RWPE2 (cell line): ENCODE data around the gene SCEL.
"Not testable (repeated sequence)": the region's sequence is repeated elsewhere in the genome, so short reads cannot be mapped to it uniquely, and the experiment has no call there.

Experiments used
- ATAC-seq: fragments of 200-7000 bp; cut with Tn5 transposase; 3 replicates; pipeline ENCODE4 v1.9.1; 2021; ENCODE audit warnings: low read depth
- DNase-seq: peaks from one replicate; pipeline ENCODE4 v3.0.0-alpha.2; 2020; ENCODE audit warnings: low spot score
- H3K27ac ChIP-seq: fragments of 450-650 bp; 2 replicates; pipeline ENCODE4 v1.5.1; 2017; ENCODE audit warnings: mild to moderate bottlenecking; ENCODE audit not compliant: poor library complexity, severe bottlenecking
- H3K27me3 ChIP-seq: fragments of 250-450 bp; sonication (Bioruptor Pico); 2 replicates; pipeline ENCODE4 v1.5.1; 2021; ENCODE audit warnings: mild to moderate bottlenecking, moderate library complexity; ENCODE audit not compliant: insufficient read depth, poor library complexity, severe bottlenecking
- H3K36me3 ChIP-seq: fragments of 250-450 bp; sonication (Bioruptor Pico); 2 replicates; pipeline ENCODE4 v1.5.1; 2020; ENCODE audit warnings: low read depth, mild to moderate bottlenecking, moderate library complexity
- H3K4me1 ChIP-seq: fragments of 250-450 bp; sonication (Bioruptor Pico); 2 replicates; pipeline ENCODE4 v1.5.1; 2021; ENCODE audit warnings: mild to moderate bottlenecking, moderate library complexity; ENCODE audit not compliant: insufficient read depth, poor library complexity, severe bottlenecking
- H3K4me3 ChIP-seq: fragments of 250-450 bp; sonication (Bioruptor Pico); 2 replicates; pipeline ENCODE4 v1.5.1; 2021; ENCODE audit warnings: mild to moderate bottlenecking, moderate library complexity; ENCODE audit not compliant: severe bottlenecking
- H3K9me3 ChIP-seq: fragments of 250-450 bp; sonication (Bioruptor Pico); 2 replicates; pipeline ENCODE4 v1.5.1; 2021; ENCODE audit warnings: mild to moderate bottlenecking, moderate library complexity; ENCODE audit not compliant: severe bottlenecking
- CTCF ChIP-seq: fragments of 450-650 bp; IDR thresholded peaks from one replicate; pipeline ENCODE4 v1.5.1; 2017; ENCODE audit warnings: mild to moderate bottlenecking, moderate library complexity; ENCODE audit not compliant: poor library complexity, severe bottlenecking

The SCEL gene

GRCh38 chr13:77514336-77514726 lies 21.2 kb upstream of the SCEL start:
- H3K27ac ChIP-seq, result no peak overlapping the region
- no peak for ATAC-seq

DNA sequence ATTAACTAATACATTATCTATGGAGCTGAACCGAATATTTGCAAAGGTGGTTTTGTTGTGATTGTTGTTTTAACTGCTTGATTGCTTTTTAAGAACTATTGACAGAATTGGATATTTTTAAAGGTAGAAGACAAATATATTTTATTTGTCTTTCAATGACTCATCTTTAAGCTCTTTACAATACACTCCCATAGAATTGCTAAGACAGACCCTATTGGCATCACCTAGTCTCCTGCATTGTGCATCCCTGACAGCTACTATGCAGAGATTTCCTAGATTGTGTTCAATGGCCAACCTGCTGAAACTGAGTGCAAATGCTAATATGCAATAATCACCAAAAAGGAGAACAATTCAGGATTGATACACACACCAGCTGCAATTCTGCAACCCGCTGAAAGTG lies 19.7 kb upstream of the SCEL start:
- H3K9me3 ChIP-seq, result no peaks in the 10 kb centered on the region
- DNase-seq (no peak), ATAC-seq (peak; percentile 80)
- H3K4me3 ChIP-seq, result no peak overlapping the region
- H3K27me3 ChIP-seq, result no peaks in the 10 kb centered on the region
- H3K4me1 ChIP-seq, result peaks cover 38% of the 10 kb centered on the region
- H3K36me3 ChIP-seq, result no peaks in the 10 kb centered on the region
- peak overlapping the region; percentile 72 for H3K27ac ChIP-seq
- no peak for TF ChIP-seq CTCF

More at GRCh38 chr13:77514336-77514726, 21.2 kb upstream of the SCEL start:
- Histone ChIP-seq H3K27me3 (no peaks in the 10 kb centered on the region), H3K9me3 (no peaks in the 10 kb centered on the region), H3K4me1 (peaks cover 31% of the 10 kb centered on the region), H3K4me3 (no peak overlapping the region), H3K36me3 (no peaks in the 10 kb centered on the region)
- no peak for DNase-seq
- no peak for TF ChIP-seq CTCF

GRCh38 chr13:77516342-77516789 lies 19.1 kb upstream of the SCEL start:
- H3K27me3 ChIP-seq, result no peaks in the 10 kb centered on the region
- no peaks in the 10 kb centered on the region for H3K36me3 ChIP-seq
- peaks cover 44% of the 10 kb centered on the region for H3K4me1 ChIP-seq
- DNase-seq, result no peak
- no peak for TF ChIP-seq CTCF
- H3K4me3 ChIP-seq, result no peak overlapping the region
- no peaks in the 10 kb centered on the region for H3K9me3 ChIP-seq
- H3K27ac ChIP-seq, result peak overlapping the region; percentile 72
- ATAC-seq, result peak; percentile 89

DNA sequence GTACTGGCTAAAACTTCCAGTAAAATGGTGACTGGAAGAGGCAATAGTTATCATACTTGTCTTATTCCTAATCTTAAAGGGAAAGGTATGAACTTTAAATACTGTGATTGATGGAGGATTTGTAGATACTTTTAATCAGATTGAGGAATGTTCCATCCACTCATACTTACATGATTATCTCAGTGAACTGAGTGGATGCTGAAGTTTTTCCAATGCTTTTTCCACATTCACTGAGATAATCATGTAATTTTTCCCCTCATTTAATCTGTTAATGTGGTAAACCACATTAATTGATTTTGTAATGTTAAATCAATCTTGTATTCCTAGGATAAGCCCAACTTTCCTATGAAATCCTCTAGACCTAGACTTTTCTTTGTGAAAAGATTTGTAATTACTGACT lies 17.2 kb upstream of the SCEL start:
- Histone ChIP-seq H3K27me3 (no peaks in the 10 kb centered on the region), H3K4me3 (no peak overlapping the region), H3K9me3 (no peaks in the 10 kb centered on the region), H3K36me3 (no peaks in the 10 kb centered on the region), H3K27ac (no peak overlapping the region), H3K4me1 (peaks cover 59% of the 10 kb centered on the region)
- ATAC-seq (no peak), DNase-seq (no peak)
- no peak for TF ChIP-seq CTCF

- H3K4me3 ChIP-seq, H3K9me3 ChIP-seq, H3K27me3 ChIP-seq, DNase-seq, H3K36me3 ChIP-seq, ATAC-seq: not testable (repeated sequence)
- H3K27ac ChIP-seq, result peak overlapping the region; percentile 97
- peaks cover 59% of the 10 kb centered on the region for H3K4me1 ChIP-seq
These were observed 16.1 kb upstream of the SCEL start for GRCh38 chr13:77519396-77519795.
